ENCODE measurements around the gene RHOU.
"Not testable (repeated sequence)": the region's sequence is repeated elsewhere in the genome, so short reads cannot be mapped to it uniquely, and the experiment has no call there.

Gene RHOU

GRCh38 chr1:228734881-228735801 is at the start of gene RHOU:
Gene RHOU (plus strand): TSS chr1:228735479. CDS start chr1:228735743, 264 bp downstream.
- peak; percentile 32 to 38 for DNase-seq (ENCODE audit: low read depth in 1 of 2, low spot score in 1 of 2)

- DNase-seq (ENCODE audit: low read depth in 1 of 2, low spot score in 1 of 2) = no peak
These were observed 47.7 kb upstream of the RHOU start for GRCh38 chr1:228687587-228687986.

- no peak for DNase-seq (ENCODE audit: low read depth in 1 of 2, low spot score in 1 of 2)
These were observed 46.0 kb upstream of the RHOU start for GRCh38 chr1:228689255-228689654.

- no peak for DNase-seq (ENCODE audit: low read depth in 1 of 2, low spot score in 1 of 2)
These were observed 44.1 kb upstream of the RHOU start for GRCh38 chr1:228691211-228691610.

- DNase-seq (ENCODE audit: low read depth in 1 of 2, low spot score in 1 of 2) = no peak
These were observed 43.4 kb upstream of the RHOU start for GRCh38 chr1:228691926-228692325.

- DNase-seq (ENCODE audit: low read depth in 1 of 2, low spot score in 1 of 2) = not testable (repeated sequence)
These were observed 40.8 kb upstream of the RHOU start for GRCh38 chr1:228694447-228694846.

GRCh38 chr1:228695015-228695955 is 40.0 kb upstream of the RHOU start:
- DNase-seq (ENCODE audit: low read depth in 1 of 2, low spot score in 1 of 2) = no peak

- DNase-seq (ENCODE audit: low read depth in 1 of 2, low spot score in 1 of 2) = no peak
These were observed 37.9 kb upstream of the RHOU start for GRCh38 chr1:228697207-228698016.

GRCh38 chr1:228698017-228698329 is 37.3 kb upstream of the RHOU start:
- no peak for DNase-seq (ENCODE audit: low read depth in 1 of 2, low spot score in 1 of 2)

GRCh38 chr1:228702433-228702832 is 32.8 kb upstream of the RHOU start:
- no peak for DNase-seq (ENCODE audit: low read depth in 1 of 2, low spot score in 1 of 2)

GRCh38 chr1:228706305-228706704 is 29.0 kb upstream of the RHOU start:
- no peak for DNase-seq (ENCODE audit: low read depth in 1 of 2, low spot score in 1 of 2)

- no peak for DNase-seq (ENCODE audit: low read depth in 1 of 2, low spot score in 1 of 2)
These were observed 18.2 kb upstream of the RHOU start for GRCh38 chr1:228717081-228717480.

GRCh38 chr1:228721407-228721806 is 13.9 kb upstream of the RHOU start:
- DNase-seq (ENCODE audit: low read depth in 1 of 2, low spot score in 1 of 2) = no peak

- DNase-seq (ENCODE audit: low read depth in 1 of 2, low spot score in 1 of 2) = no peak
These were observed 12.0 kb upstream of the RHOU start for GRCh38 chr1:228723287-228723686.

- no peak for DNase-seq (ENCODE audit: low read depth in 1 of 2, low spot score in 1 of 2)
These were observed 11.4 kb upstream of the RHOU start for GRCh38 chr1:228723921-228724320.

GRCh38 chr1:228725178-228725577 is 10.1 kb upstream of the RHOU start:
- no peak for DNase-seq (ENCODE audit: low read depth in 1 of 2, low spot score in 1 of 2)

- DNase-seq (ENCODE audit: low read depth in 1 of 2, low spot score in 1 of 2) = no peak
These were observed 7.6 kb upstream of the RHOU start for GRCh38 chr1:228727681-228728171.

- DNase-seq (ENCODE audit: low read depth in 1 of 2, low spot score in 1 of 2) = no peak
These were observed 2.9 kb upstream of the RHOU start for GRCh38 chr1:228732426-228732825.

- DNase-seq (ENCODE audit: low read depth in 1 of 2, low spot score in 1 of 2) = no peak
These were observed 1.7 kb upstream of the RHOU start for GRCh38 chr1:228733576-228733975.

GRCh38 chr1:228735871-228736586 is 750 bp downstream of the RHOU start:
- no peak for DNase-seq (ENCODE audit: low read depth in 1 of 2, low spot score in 1 of 2)
